ENCODE results near the gene IFRD2. TPM values are rescaled to one million over a fixed set of nuclear protein-coding genes. Genes with fewer than 3 reads are reported as not detected.
A peak's percentile ranks its signal among the peaks of the same experiment; 100 is the strongest.

The IFRD2 gene
- total RNA-seq, 1 experiment from 2014 or later = 89.5 TPM

DNA sequence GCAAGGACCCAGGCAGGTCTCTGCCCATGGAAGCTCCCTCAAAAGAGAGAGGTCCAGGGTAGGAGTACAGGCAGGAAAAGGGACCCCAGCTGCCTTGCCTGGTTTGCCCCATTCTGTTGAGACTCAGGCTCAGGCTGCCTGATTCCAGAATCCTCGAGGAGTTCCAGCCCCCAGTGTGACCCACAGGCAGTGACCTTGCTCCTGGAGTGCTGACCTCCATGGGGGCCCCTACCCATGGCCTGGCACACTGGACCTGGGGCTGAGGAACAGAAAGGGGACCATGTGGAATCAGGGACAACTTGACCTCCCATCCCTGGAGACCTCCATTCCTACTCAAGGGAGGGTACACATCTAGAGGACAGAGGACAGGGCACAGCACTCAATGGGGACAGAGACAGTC, 26.7 kb downstream of the IFRD2 start:
- intact Hi-C loops (cut with micrococcal nuclease; ENCODE audit: unreplicated experiment) = loop anchor here (2.0 kb wide), 1 partner anchor 33 kb away; the partner anchor contains the start of genes HYAL3 and NAA80
- CTCF ChIA-PET = no interaction called here
- peaks cover 67% of the 10 kb centered on the region for H3K4me1 ChIP-seq
- Mint-ChIP-seq H3K4me1 (ENCODE audit: low read depth, unreplicated experiment) (peaks cover 42% of the 10 kb centered on the region), H3K9me3 (ENCODE audit: unreplicated experiment) (no peaks in the 10 kb centered on the region), H3K4me3 (ENCODE audit: unreplicated experiment) (no peak overlapping the region), H3K27me3 (ENCODE audit: insufficient read depth, unreplicated experiment) (no peaks in the 10 kb centered on the region), H3K36me3 (ENCODE audit: insufficient read depth, unreplicated experiment) (peaks cover 11% of the 10 kb centered on the region), H3K27ac (ENCODE audit: unreplicated experiment) (peak overlapping the region; percentile 53)
- no peak overlapping the region for H3K4me3 ChIP-seq (ENCODE audit: low read depth, low read length)
- no peak for TF ChIP-seq CTCF (IDR thresholded peaks at IDR 0.05; ENCODE audit: insufficient read depth in 1 of 2, low read depth in 1 of 2, low read length in 1 of 2, severe bottlenecking in 1 of 2, unreplicated experiment in 1 of 2)
- POLR2A ChIA-PET = no interaction called here
- DNase-seq = no peak
- H3K27me3 ChIP-seq (replicated peaks; ENCODE audit: control insufficient read depth, insufficient read depth, low read length) = no peaks in the 10 kb centered on the region
- no peaks in the 10 kb centered on the region for H3K9me3 ChIP-seq
- no peaks in the 10 kb centered on the region for H3K36me3 ChIP-seq (ENCODE audit: control insufficient read depth, insufficient read depth, low read length)
- BruUV-seq (replicated peaks) = no TSS peak

GRCh38 chr3:50264964-50265485, 27.2 kb downstream of the IFRD2 start:
- no peak for TF ChIP-seq CTCF (IDR thresholded peaks at IDR 0.05; ENCODE audit: insufficient read depth in 1 of 2, low read depth in 1 of 2, low read length in 1 of 2, severe bottlenecking in 1 of 2, unreplicated experiment in 1 of 2)
- ChIA-PET CTCF (interaction anchor here (0.5 to 1.9 kb wide), 17 partner anchors 19 to 816 kb away, joined by 3 to 13 read pairs (median 5); partner anchors contain the start of genes GNAI2, HYAL3 and NAA80), POLR2A (interaction anchor here (0.5 to 1.2 kb wide), 10 partner anchors 12 to 453 kb away, joined by 3 to 11 read pairs (median 6); partner anchors contain the start of genes GNAI2, HEMK1 and IFRD2)
- Mint-ChIP-seq H3K9me3 (ENCODE audit: unreplicated experiment) (no peaks in the 10 kb centered on the region), H3K4me1 (ENCODE audit: low read depth, unreplicated experiment) (peaks cover 42% of the 10 kb centered on the region), H3K4me3 (ENCODE audit: unreplicated experiment) (peak overlapping the region; percentile 44), H3K27me3 (ENCODE audit: insufficient read depth, unreplicated experiment) (no peaks in the 10 kb centered on the region), H3K27ac (ENCODE audit: unreplicated experiment) (peak overlapping the region; percentile 96), H3K36me3 (ENCODE audit: insufficient read depth, unreplicated experiment) (peaks cover 13% of the 10 kb centered on the region)
- DNase-seq = no peak
- Histone ChIP-seq H3K36me3 (ENCODE audit: control insufficient read depth, insufficient read depth, low read length) (no peaks in the 10 kb centered on the region), H3K27me3 (replicated peaks; ENCODE audit: control insufficient read depth, insufficient read depth, low read length) (no peaks in the 10 kb centered on the region), H3K4me3 (ENCODE audit: low read depth, low read length) (no peak overlapping the region), H3K4me1 (peaks cover 65% of the 10 kb centered on the region), H3K9me3 (no peaks in the 10 kb centered on the region)
- intact Hi-C loops (cut with micrococcal nuclease; ENCODE audit: unreplicated experiment) = loop anchor here (1.0 to 2.0 kb wide), 2 partner anchors 8 to 34 kb away; partner anchors contain the start of genes HYAL3 and NAA80
- no TSS peak for BruUV-seq (replicated peaks)

GRCh38 chr3:50264383-50264963, 27.8 kb downstream of the IFRD2 start:
- DNase-seq = peak; percentile 93 to 97
- H3K9me3 ChIP-seq = no peaks in the 10 kb centered on the region
- Mint-ChIP-seq H3K4me3 (ENCODE audit: unreplicated experiment) (peak overlapping the region; percentile 44), H3K27me3 (ENCODE audit: insufficient read depth, unreplicated experiment) (no peaks in the 10 kb centered on the region), H3K4me1 (ENCODE audit: low read depth, unreplicated experiment) (peaks cover 39% of the 10 kb centered on the region), H3K36me3 (ENCODE audit: insufficient read depth, unreplicated experiment) (peaks cover 19% of the 10 kb centered on the region), H3K27ac (ENCODE audit: unreplicated experiment) (peak overlapping the region; percentile 96), H3K9me3 (ENCODE audit: unreplicated experiment) (no peaks in the 10 kb centered on the region)
- no TSS peak for BruUV-seq (replicated peaks)
- H3K36me3 ChIP-seq (ENCODE audit: control insufficient read depth, insufficient read depth, low read length) = no peaks in the 10 kb centered on the region
- ChIA-PET POLR2A (interaction anchor here (0.5 to 1.2 kb wide), 12 partner anchors 11 to 453 kb away, joined by 3 to 11 read pairs (median 6); partner anchors contain the start of genes GNAI2, HEMK1 and IFRD2), CTCF (interaction anchor here (0.5 to 1.9 kb wide), 17 partner anchors 18 to 815 kb away, joined by 3 to 13 read pairs (median 5); partner anchors contain the start of genes GNAI2, HYAL3 and NAA80)
- H3K4me1 ChIP-seq = peaks cover 63% of the 10 kb centered on the region
- no peak overlapping the region for H3K4me3 ChIP-seq (ENCODE audit: low read depth, low read length)
- intact Hi-C loops (cut with micrococcal nuclease; ENCODE audit: unreplicated experiment) = loop anchor here (1.0 to 2.0 kb wide), 2 partner anchors 9 to 34 kb away; partner anchors contain the start of genes HYAL3 and NAA80
- H3K27me3 ChIP-seq (replicated peaks; ENCODE audit: control insufficient read depth, insufficient read depth, low read length) = no peaks in the 10 kb centered on the region
- no peak for TF ChIP-seq CTCF (IDR thresholded peaks at IDR 0.05; ENCODE audit: insufficient read depth in 1 of 2, low read depth in 1 of 2, low read length in 1 of 2, severe bottlenecking in 1 of 2, unreplicated experiment in 1 of 2)

Measured in Caco-2 (cell line).